Adrenal gland (tissue), 5 donors: Measurements from ENCODE around the gene NPIPA5.

ENCODE experiments used
- POLR2A ChIP-seq, 2 donors: fragments of 450-650 bp; IDR thresholded peaks; one replicate each; pipeline ENCODE4 v1.6.1; 2017; ENCODE audit warnings: antibody characterized with exemption in 2 of 2, mild to moderate bottlenecking in 2 of 2, moderate library complexity in 1 of 2
- TF ChIP-seq, protein P1 (sequence below), 6 experiments: fragments of 450-650 bp in 4 of 6; fragments of 200-600 bp in 2 of 6; sonication (generic) in 1 of 6; IDR thresholded peaks; 1 replicate in 5 of 6; 2 replicates in 1 of 6; pipeline versions ENCODE4 v1.5.1 to v1.8.0; 2016 to 2021; ENCODE audit warnings: antibody characterized with exemption in 6 of 6, mild to moderate bottlenecking in 2 of 6, moderate library complexity in 1 of 6
- donor health status: DM: no; HTN: no; CAD: no.

DNA sequence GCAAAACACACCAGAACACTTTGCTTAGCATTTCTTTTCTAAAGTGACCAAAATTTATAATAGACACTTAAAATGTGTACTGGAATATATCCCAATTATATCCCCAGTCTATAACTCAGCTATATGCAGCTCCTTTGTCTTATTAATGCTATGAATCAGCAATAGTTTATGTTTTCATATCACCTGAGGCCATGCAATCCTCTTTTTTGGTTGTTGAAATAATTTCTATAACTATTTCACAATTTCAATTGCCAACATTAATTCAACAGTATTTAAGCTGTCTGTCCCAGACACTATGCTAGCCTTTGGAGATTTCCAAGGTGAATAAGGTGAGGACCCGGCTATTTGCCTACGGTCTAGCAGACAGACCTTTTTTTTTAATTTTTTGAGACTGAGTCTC lies 39.1 kb upstream of the NPIPA5 start:
- TF ChIP-seq, protein P1, sequence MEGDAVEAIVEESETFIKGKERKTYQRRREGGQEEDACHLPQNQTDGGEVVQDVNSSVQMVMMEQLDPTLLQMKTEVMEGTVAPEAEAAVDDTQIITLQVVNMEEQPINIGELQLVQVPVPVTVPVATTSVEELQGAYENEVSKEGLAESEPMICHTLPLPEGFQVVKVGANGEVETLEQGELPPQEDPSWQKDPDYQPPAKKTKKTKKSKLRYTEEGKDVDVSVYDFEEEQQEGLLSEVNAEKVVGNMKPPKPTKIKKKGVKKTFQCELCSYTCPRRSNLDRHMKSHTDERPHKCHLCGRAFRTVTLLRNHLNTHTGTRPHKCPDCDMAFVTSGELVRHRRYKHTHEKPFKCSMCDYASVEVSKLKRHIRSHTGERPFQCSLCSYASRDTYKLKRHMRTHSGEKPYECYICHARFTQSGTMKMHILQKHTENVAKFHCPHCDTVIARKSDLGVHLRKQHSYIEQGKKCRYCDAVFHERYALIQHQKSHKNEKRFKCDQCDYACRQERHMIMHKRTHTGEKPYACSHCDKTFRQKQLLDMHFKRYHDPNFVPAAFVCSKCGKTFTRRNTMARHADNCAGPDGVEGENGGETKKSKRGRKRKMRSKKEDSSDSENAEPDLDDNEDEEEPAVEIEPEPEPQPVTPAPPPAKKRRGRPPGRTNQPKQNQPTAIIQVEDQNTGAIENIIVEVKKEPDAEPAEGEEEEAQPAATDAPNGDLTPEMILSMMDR (IDR thresholded peaks at IDR 0.05), result no peak
- no peak for TF ChIP-seq POLR2A (IDR thresholded peaks at IDR 0.05)
